Fibroblast of lung (primary cell): ENCODE results near the gene VPS11.

ENCODE experiments used
- CTCF ChIP-seq, 2 donors: IDR thresholded peaks in 1 of 2; conservative IDR thresholded peaks in 1 of 2; 1 replicate in 1 of 2; 2 replicates in 1 of 2; pipeline ENCODE4 v1.5.1; 2011 to 2012; ENCODE audit warnings: low read length in 2 of 2, control low read depth in 1 of 2, inconsistent platforms in 1 of 2, low read depth in 1 of 2, mild to moderate bottlenecking in 1 of 2
- EZH2 ChIP-seq: IDR thresholded peaks from 2 replicates; pipeline ENCODE4 v1.5.1; 2012; ENCODE audit warnings: low read length, control low read depth, mild to moderate bottlenecking; ENCODE audit errors: missing control alignments

GRCh38 chr11:119100994-119101758 is 33.6 kb downstream of the VPS11 start:
- TF ChIP-seq CTCF (conservative IDR thresholded peaks at IDR 0.05 in 1 of 2, IDR thresholded peaks at IDR 0.05 in 1 of 2; ENCODE audit: low read depth in 1 of 2, low read length in 2 of 2) (no peak), EZH2 (no peak)
